ENCODE data around the gene ZNF28. TPM values are rescaled to one million over a fixed set of nuclear protein-coding genes. Genes with fewer than 3 reads are reported as not detected.
"Not testable (repeated sequence)": the region's sequence is repeated elsewhere in the genome, so short reads cannot be mapped to it uniquely, and the experiment has no call there.

The ZNF28 gene
- 10 to 100 TPM; 24.6 to 27.5 TPM for total RNA-seq
- 10 to 100 TPM; 10.0 to 12.4 TPM for polyA plus RNA-seq (ENCODE audit: insufficient read length in 2 of 2)
- long read RNA-seq, donor 1, partial matches to known transcripts = 0 of 2 reads
- long read RNA-seq, donor 1, other reads (novel, unspliced or antisense) = 0 of 2 reads
- long read RNA-seq, donor 2 = 0 reads
- long read RNA-seq, donor 3 = 0 reads
- long read RNA-seq, donor 4, full-length matches to known transcripts = 3 of 3 reads
- long read RNA-seq, donor 4, partial matches to known transcripts = 0 of 3 reads
- long read RNA-seq, donor 4, other reads (novel, unspliced or antisense) = 0 of 3 reads

- H3K4me3 ChIP-seq (ENCODE audit: low read depth, low read length) = peak within 1 kb of the TSS; percentile 49
- not testable (repeated sequence) for H3K4me1 ChIP-seq (ENCODE audit: control insufficient read depth, insufficient read depth, low read length); H3K27me3 ChIP-seq (ENCODE audit: control insufficient read depth, insufficient read depth, low read length); H3K36me3 ChIP-seq (ENCODE audit: control insufficient read depth, insufficient read depth, low read length); H3K27ac ChIP-seq (ENCODE audit: low read depth, low read length); H3K9me3 ChIP-seq (ENCODE audit: control insufficient read depth, insufficient read depth, low read length)
- WGBS (ENCODE audit: insufficient coverage) = 0% methylated on average over 16 of the region's 44 CpGs
- DNase-seq (ENCODE audit: low read depth in 4 of 6, low spot score in 6 of 6) = peak in 5 of 6 donors; percentile 17 to 84 (median 19)
These were observed at the start of gene ZNF28 for GRCh38 chr19:52821204-52821960. Gene ZNF28, minus strand, starts transcription at chr19:52821633. Its CDS starts 3,675 bp downstream, at chr19:52817958.

- H3K9me3 ChIP-seq (ENCODE audit: control insufficient read depth, insufficient read depth, low read length); H3K27ac ChIP-seq (ENCODE audit: low read depth, low read length); H3K36me3 ChIP-seq (ENCODE audit: control insufficient read depth, insufficient read depth, low read length); DNase-seq (ENCODE audit: low read depth in 4 of 6, low spot score in 6 of 6); H3K4me1 ChIP-seq (ENCODE audit: control insufficient read depth, insufficient read depth, low read length); H3K27me3 ChIP-seq (ENCODE audit: control insufficient read depth, insufficient read depth, low read length); H3K4me3 ChIP-seq (ENCODE audit: low read depth, low read length): not testable (repeated sequence)
- 96% methylated on average over 8 of the region's 11 CpGs for WGBS (ENCODE audit: insufficient coverage)
These were observed 46.6 kb upstream of the ZNF28 start for GRCh38 chr19:52868031-52868430.

- H3K4me3 ChIP-seq (ENCODE audit: low read depth, low read length) = peak within 1 kb of the TSS; percentile 56
- 0% methylated on average over 18 of the region's 43 CpGs for WGBS (ENCODE audit: insufficient coverage)
- peak in 5 of 6 donors; percentile 24 to 90 (median 65) for DNase-seq (ENCODE audit: low read depth in 4 of 6, low spot score in 6 of 6)
- H3K9me3 ChIP-seq (ENCODE audit: control insufficient read depth, insufficient read depth, low read length); H3K4me1 ChIP-seq (ENCODE audit: control insufficient read depth, insufficient read depth, low read length); H3K27me3 ChIP-seq (ENCODE audit: control insufficient read depth, insufficient read depth, low read length): not testable (repeated sequence)
- H3K36me3 ChIP-seq (ENCODE audit: control insufficient read depth, insufficient read depth, low read length) = peaks cover 11% of the 10 kb centered on the region
- peak within 1 kb of the TSS; percentile 8 for H3K27ac ChIP-seq (ENCODE audit: low read depth, low read length)
These were observed 36.2 kb upstream of the ZNF28 start, which contains the start of gene ZNF468 for GRCh38 chr19:52857378-52858191. Gene ZNF468, minus strand, starts transcription at chr19:52857619. Its CDS starts 3,347 bp downstream, at chr19:52854272.

- not testable (repeated sequence) for H3K4me1 ChIP-seq (ENCODE audit: control insufficient read depth, insufficient read depth, low read length); H3K9me3 ChIP-seq (ENCODE audit: control insufficient read depth, insufficient read depth, low read length); H3K27me3 ChIP-seq (ENCODE audit: control insufficient read depth, insufficient read depth, low read length); H3K27ac ChIP-seq (ENCODE audit: low read depth, low read length)
- 2% methylated on average over 22 of the region's 31 CpGs for WGBS (ENCODE audit: insufficient coverage)
- DNase-seq (ENCODE audit: low read depth in 4 of 6, low spot score in 6 of 6) = peak in 1 of 6 donors; percentile 5
- peak overlapping the region; percentile 56 for H3K4me3 ChIP-seq (ENCODE audit: low read depth, low read length)
- H3K36me3 ChIP-seq (ENCODE audit: control insufficient read depth, insufficient read depth, low read length) = peaks cover 11% of the 10 kb centered on the region
These were observed 35.3 kb upstream of the ZNF28 start for GRCh38 chr19:52856540-52857377.

- not testable (repeated sequence) for DNase-seq (ENCODE audit: low read depth in 4 of 6, low spot score in 6 of 6); H3K4me3 ChIP-seq (ENCODE audit: low read depth, low read length); H3K4me1 ChIP-seq (ENCODE audit: control insufficient read depth, insufficient read depth, low read length); H3K27me3 ChIP-seq (ENCODE audit: control insufficient read depth, insufficient read depth, low read length); H3K9me3 ChIP-seq (ENCODE audit: control insufficient read depth, insufficient read depth, low read length); H3K27ac ChIP-seq (ENCODE audit: low read depth, low read length)
- peaks cover 57% of the 10 kb centered on the region for H3K36me3 ChIP-seq (ENCODE audit: control insufficient read depth, insufficient read depth, low read length)
- WGBS (ENCODE audit: insufficient coverage) = no CpG with 5 or more reads among the region's 5 CpGs
These were observed 25.9 kb upstream of the ZNF28 start for GRCh38 chr19:52847352-52847751.

GRCh38 chr19:52840825-52841465, 19.5 kb upstream of the ZNF28 start:
- not testable (repeated sequence) for H3K9me3 ChIP-seq (ENCODE audit: control insufficient read depth, insufficient read depth, low read length); H3K27ac ChIP-seq (ENCODE audit: low read depth, low read length); H3K4me3 ChIP-seq (ENCODE audit: low read depth, low read length); H3K27me3 ChIP-seq (ENCODE audit: control insufficient read depth, insufficient read depth, low read length); DNase-seq (ENCODE audit: low read depth in 4 of 6, low spot score in 6 of 6); H3K4me1 ChIP-seq (ENCODE audit: control insufficient read depth, insufficient read depth, low read length)
- H3K36me3 ChIP-seq (ENCODE audit: control insufficient read depth, insufficient read depth, low read length) = peaks cover 31% of the 10 kb centered on the region
- 88% methylated on average over 1 of the region's 10 CpGs for WGBS (ENCODE audit: insufficient coverage)

GRCh38 chr19:52834289-52834688, 12.9 kb upstream of the ZNF28 start:
- no CpG with 5 or more reads among the region's 1 CpG for WGBS (ENCODE audit: insufficient coverage)
- not testable (repeated sequence) for H3K9me3 ChIP-seq (ENCODE audit: control insufficient read depth, insufficient read depth, low read length); H3K4me1 ChIP-seq (ENCODE audit: control insufficient read depth, insufficient read depth, low read length); DNase-seq (ENCODE audit: low read depth in 4 of 6, low spot score in 6 of 6); H3K27me3 ChIP-seq (ENCODE audit: control insufficient read depth, insufficient read depth, low read length); H3K27ac ChIP-seq (ENCODE audit: low read depth, low read length); H3K4me3 ChIP-seq (ENCODE audit: low read depth, low read length); H3K36me3 ChIP-seq (ENCODE audit: control insufficient read depth, insufficient read depth, low read length)

- H3K4me1 ChIP-seq (ENCODE audit: control insufficient read depth, insufficient read depth, low read length); H3K4me3 ChIP-seq (ENCODE audit: low read depth, low read length); DNase-seq (ENCODE audit: low read depth in 4 of 6, low spot score in 6 of 6); H3K27me3 ChIP-seq (ENCODE audit: control insufficient read depth, insufficient read depth, low read length); H3K27ac ChIP-seq (ENCODE audit: low read depth, low read length); H3K36me3 ChIP-seq (ENCODE audit: control insufficient read depth, insufficient read depth, low read length); H3K9me3 ChIP-seq (ENCODE audit: control insufficient read depth, insufficient read depth, low read length): not testable (repeated sequence)
- 56% methylated on average over 4 of the region's 5 CpGs for WGBS (ENCODE audit: insufficient coverage)
These were observed 12.1 kb upstream of the ZNF28 start for GRCh38 chr19:52833541-52833940.
